Measurements from ENCODE around the gene CNTNAP3.
"Not testable (repeated sequence)": the region's sequence is repeated elsewhere in the genome, so short reads cannot be mapped to it uniquely, and the experiment has no call there.

CNTNAP3 gene

GRCh38 chr9:39030204-39031019, 257.6 kb downstream of the CNTNAP3 start:
- in situ Hi-C loops (cut with HindIII; ENCODE audit: low sequenced_read_pairs); H3K4me3 ChIP-seq (ENCODE audit: low read depth, low read length): not testable (repeated sequence)
- DNase-seq (ENCODE audit: low read depth, low spot score), result peak; percentile 81

GRCh38 chr9:39028855-39029254, 259.1 kb downstream of the CNTNAP3 start:
- in situ Hi-C loops (cut with HindIII; ENCODE audit: low sequenced_read_pairs); DNase-seq (ENCODE audit: low read depth, low spot score); H3K4me3 ChIP-seq (ENCODE audit: low read depth, low read length): not testable (repeated sequence)

GRCh38 chr9:39028168-39028567, 259.8 kb downstream of the CNTNAP3 start:
- DNase-seq (ENCODE audit: low read depth, low spot score); in situ Hi-C loops (cut with HindIII; ENCODE audit: low sequenced_read_pairs); H3K4me3 ChIP-seq (ENCODE audit: low read depth, low read length): not testable (repeated sequence)

- H3K4me3 ChIP-seq (ENCODE audit: low read depth, low read length); in situ Hi-C loops (cut with HindIII; ENCODE audit: low sequenced_read_pairs): not testable (repeated sequence)
- peak; percentile 69 for DNase-seq (ENCODE audit: low read depth, low spot score)
Observed at GRCh38 chr9:39025911-39026588, 261.9 kb downstream of the CNTNAP3 start.

Measured in astrocyte of the spinal cord (primary cell).